Ishikawa (cell line): ENCODE data around the gene PROC.

ENCODE experiments used
- FOXM1 ChIP-seq: IDR thresholded peaks from 2 replicates; pipeline ENCODE4 v1.6.1; 2012; ENCODE audit warnings: low read depth, borderline replicate concordance
- RAD21 ChIP-seq: IDR thresholded peaks from 2 replicates; pipeline ENCODE4 v1.6.1; 2012; ENCODE audit warnings: low read depth
- TAF1 ChIP-seq: IDR thresholded peaks from 2 replicates; pipeline ENCODE4 v1.6.1; 2012; ENCODE audit warnings: low read depth, mild to moderate bottlenecking
- TF ChIP-seq, protein P1 (sequence below): IDR thresholded peaks from 2 replicates; pipeline ENCODE4 v1.6.1; 2012

DNA sequence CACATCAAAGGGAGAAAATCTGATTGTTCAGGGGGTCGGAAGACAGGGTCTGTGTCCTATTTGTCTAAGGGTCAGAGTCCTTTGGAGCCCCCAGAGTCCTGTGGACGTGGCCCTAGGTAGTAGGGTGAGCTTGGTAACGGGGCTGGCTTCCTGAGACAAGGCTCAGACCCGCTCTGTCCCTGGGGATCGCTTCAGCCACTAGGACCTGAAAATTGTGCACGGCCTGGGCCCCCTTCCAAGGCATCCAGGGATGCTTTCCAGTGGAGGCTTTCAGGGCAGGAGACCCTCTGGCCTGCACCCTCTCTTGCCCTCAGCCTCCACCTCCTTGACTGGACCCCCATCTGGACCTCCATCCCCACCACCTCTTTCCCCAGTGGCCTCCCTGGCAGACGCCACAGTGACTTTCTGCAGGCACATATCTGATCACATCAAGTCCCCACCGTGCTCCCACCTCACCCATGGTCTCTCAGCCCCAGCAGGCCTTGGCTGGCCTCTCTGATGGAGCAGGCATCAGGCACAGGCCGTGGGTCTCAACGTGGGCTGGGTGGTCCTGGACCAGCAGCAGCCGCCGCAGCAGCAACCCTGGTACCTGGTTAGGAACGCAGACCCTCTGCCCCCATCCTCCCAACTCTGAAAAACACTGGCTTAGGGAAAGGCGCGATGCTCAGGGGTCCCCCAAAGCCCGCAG is 3.8 kb downstream of the PROC start:
- TF ChIP-seq, protein P1, sequence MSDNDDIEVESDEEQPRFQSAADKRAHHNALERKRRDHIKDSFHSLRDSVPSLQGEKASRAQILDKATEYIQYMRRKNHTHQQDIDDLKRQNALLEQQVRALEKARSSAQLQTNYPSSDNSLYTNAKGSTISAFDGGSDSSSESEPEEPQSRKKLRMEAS, result no peak
- TF ChIP-seq TAF1 (no peak), RAD21 (no peak), FOXM1 (no peak)
